Aorta (tissue), 5 donors: ENCODE results near the gene CBLIF. TPM values are rescaled to one million over a fixed set of nuclear protein-coding genes. Genes with fewer than 3 reads are reported as not detected.

Experiments used
- ATAC-seq: fragments of 200-7000 bp; cut with Tn5 transposase; one replicate; pipeline ENCODE4 v1.9.1; 2022; ENCODE audit warnings: moderate library complexity; ENCODE audit not compliant: low FRiP score
- DNase-seq, 2 donors: peaks; one replicate each; pipeline ENCODE4 v3.0.0-alpha.2; 2020
- H3K27ac ChIP-seq, 2 donors: one replicate each; pipeline ENCODE4 v1.5.1; 2013; ENCODE audit warnings: low read length in 2 of 2, mild to moderate bottlenecking in 2 of 2, moderate library complexity in 2 of 2, control low read depth in 1 of 2, inconsistent platforms in 1 of 2, low read depth in 1 of 2
- H3K27me3 ChIP-seq, 2 donors: one replicate each; pipeline ENCODE4 v1.6.1; 2013; ENCODE audit warnings: control low read depth in 1 of 2, low read length in 1 of 2, mild to moderate bottlenecking in 1 of 2, moderate library complexity in 1 of 2; ENCODE audit not compliant: insufficient read depth in 2 of 2, control insufficient read depth in 1 of 2
- H3K36me3 ChIP-seq, 2 donors: one replicate each; pipeline ENCODE4 v1.6.1; 2013; ENCODE audit warnings: control low read depth in 1 of 2, low read length in 1 of 2, mild to moderate bottlenecking in 1 of 2; ENCODE audit not compliant: insufficient read depth in 2 of 2, control insufficient read depth in 1 of 2
- H3K4me1 ChIP-seq, 2 donors: one replicate each; pipeline ENCODE4 v1.6.1; 2013; ENCODE audit warnings: low read length in 2 of 2, control low read depth in 1 of 2, mild to moderate bottlenecking in 1 of 2, moderate library complexity in 1 of 2; ENCODE audit not compliant: insufficient read depth in 2 of 2, control insufficient read depth in 1 of 2
- H3K4me3 ChIP-seq, 2 donors: one replicate each; pipeline ENCODE4 v1.5.1; 2013; ENCODE audit warnings: low read length in 2 of 2, control low read depth in 1 of 2, mild to moderate bottlenecking in 1 of 2
- H3K9me3 ChIP-seq: one replicate; pipeline ENCODE4 v1.6.1; 2013; ENCODE audit warnings: mild to moderate bottlenecking, low read length; ENCODE audit not compliant: control insufficient read depth
- WGBS, 2 donors: extraction: QIAGEN DNeasy Blood & Tissue Kit; methylation state at CpG; one replicate each; pipeline ENCODE4 v1.1.7; 2013; 5-methylcytosine and 5-hydroxymethylcytosine counted together
- intact Hi-C, 2 donors: fragments of 100-400 bp; cut with DNase I; formaldehyde crosslinking; loops; one replicate each; pipeline versions ENCODE4 v1.14.2 to v1.15.0; 2022
- polyA plus RNA-seq, 2 donors: library from polyadenylated mRNA; stranded (reverse); fragments of 200-250 nt; gene quantifications; one replicate each; pipeline ENCODE4 v1.2.3, GENCODE V29; 2013
- total RNA-seq, 2 donors: library from RNA; stranded (reverse); fragmentation: NEBNext Ultra II Directional; extraction: Animal tissue kit (Norgen Biotek cat#: 25700); gene quantifications; one replicate each; pipeline ENCODE4 v1.2.1, GENCODE V29; 2021
- donor health status: healthy with polysubstance abuse.
- donor health status: Bipolar disorder and iron deficiency.
- donor health status: DM: no; HTN: no; CAD: no.
- donor health status: DM: no; HTN: no; CAD: no.
- donor health status: DM: yes; HTN: yes; CAD: no.

CBLIF gene
- total and polyA plus RNA-seq, 4 donors = 0.05 TPM; not detected in 3

GRCh38 chr11:59783632-59784090 lies 61.6 kb downstream of the CBLIF start:
- Histone ChIP-seq H3K27ac (no peak overlapping the region), H3K4me1 (no peaks in the 10 kb centered on the region), H3K9me3 (no peaks in the 10 kb centered on the region), H3K36me3 (peaks cover 0 to 3% of the 10 kb centered on the region in 2 donors), H3K27me3 (no peaks in the 10 kb centered on the region), H3K4me3 (no peak overlapping the region)
- no peak for DNase-seq
- ATAC-seq = no peak
- WGBS, 2 donors = 79 to 81% methylated on average over 4 of the region's 4 CpGs
- intact Hi-C loops = no loop called here

- Histone ChIP-seq H3K36me3 (peaks cover 0 to 5% of the 10 kb centered on the region in 2 donors), H3K27ac (no peak overlapping the region), H3K4me3 (no peak overlapping the region), H3K9me3 (no peaks in the 10 kb centered on the region), H3K4me1 (peaks cover 0 to 11% of the 10 kb centered on the region in 2 donors), H3K27me3 (no peaks in the 10 kb centered on the region)
- no peak for ATAC-seq
- 93 to 95% methylated on average over 2 of the region's 2 CpGs for WGBS, 2 donors
- intact Hi-C loops = no loop called here
- no peak for DNase-seq
These were observed 63.2 kb downstream of the CBLIF start for GRCh38 chr11:59782080-59782479.

GRCh38 chr11:59779487-59779886 lies 65.8 kb downstream of the CBLIF start:
- Histone ChIP-seq H3K9me3 (no peaks in the 10 kb centered on the region), H3K4me1 (peaks cover 0 to 11% of the 10 kb centered on the region in 2 donors), H3K4me3 (no peak overlapping the region), H3K27me3 (no peaks in the 10 kb centered on the region), H3K36me3 (peaks cover 6 to 8% of the 10 kb centered on the region in 2 donors), H3K27ac (no peak overlapping the region)
- intact Hi-C loops = no loop called here
- DNase-seq (no peak), ATAC-seq (no peak)
- 18 to 28% methylated on average over 1 of the region's 1 CpG for WGBS, 2 donors

Other genes with a start within 250 kb of the CBLIF start
- gene OSBP, start 229.7 kb downstream of the CBLIF start, total RNA-seq = 10 to 100 TPM; 40.4 to 42.4 TPM
- gene OSBP, start 229.7 kb downstream of the CBLIF start, polyA plus RNA-seq = 10 to 100 TPM; 15.0 to 19.5 TPM
- gene PATL1, start 176.5 kb downstream of the CBLIF start, total RNA-seq = 10 to 100 TPM; 23.7 to 29.6 TPM
- gene PATL1, start 176.5 kb downstream of the CBLIF start, polyA plus RNA-seq = 1 to 10 TPM; 8.2 to 9.6 TPM
- not detected for gene OR10V1, start 131.7 kb downstream of the CBLIF start, total RNA-seq
- gene OR10V1, start 131.7 kb downstream of the CBLIF start, polyA plus RNA-seq = not detected
- gene STX3, start 90.1 kb downstream of the CBLIF start, total RNA-seq = 10 to 100 TPM; 22.5 to 23.2 TPM
- 10 to 100 TPM; 12.7 to 21.0 TPM for gene STX3, start 90.1 kb downstream of the CBLIF start, polyA plus RNA-seq
- 10 to 100 TPM; 25.3 to 29.1 TPM for gene MRPL16, start 34.7 kb downstream of the CBLIF start, total RNA-seq
- 10 to 100 TPM; 25.0 to 46.5 TPM for gene MRPL16, start 34.7 kb downstream of the CBLIF start, polyA plus RNA-seq
- not detected for gene TCN1, start 21.0 kb upstream of the CBLIF start, total RNA-seq
- gene TCN1, start 21.0 kb upstream of the CBLIF start, polyA plus RNA-seq = not detected
- not detected for gene OOSP3, start 33.3 kb upstream of the CBLIF start, total RNA-seq
- gene OOSP3, start 33.3 kb upstream of the CBLIF start, polyA plus RNA-seq = not detected
- gene OOSP1, start 92.9 kb upstream of the CBLIF start, total RNA-seq = not detected
- not detected for gene OOSP1, start 92.9 kb upstream of the CBLIF start, polyA plus RNA-seq
- gene OOSP4A, start 118.5 kb upstream of the CBLIF start, total RNA-seq = not detected
- not detected for gene OOSP4A, start 118.5 kb upstream of the CBLIF start, polyA plus RNA-seq
- gene OOSP4B, start 171.7 kb upstream of the CBLIF start, total RNA-seq = not detected
- not detected for gene OOSP4B, start 171.7 kb upstream of the CBLIF start, polyA plus RNA-seq
- not detected for gene OOSP2, start 194.9 kb upstream of the CBLIF start, total RNA-seq
- gene OOSP2, start 194.9 kb upstream of the CBLIF start, polyA plus RNA-seq = not detected
- not detected for gene MS4A3, start 211.2 kb upstream of the CBLIF start, total RNA-seq
- gene MS4A3, start 211.2 kb upstream of the CBLIF start, polyA plus RNA-seq = not detected
- gene MS4A2, start 243.2 kb upstream of the CBLIF start, total RNA-seq = 1 to 10 TPM in 1 of 2 donors, under 1 TPM in 1; 0.55 to 8.2 TPM
- gene MS4A2, start 243.2 kb upstream of the CBLIF start, polyA plus RNA-seq = 1 to 10 TPM in 1 of 2 donors, under 1 TPM in 1; 0.51 to 2.5 TPM